Measurements from ENCODE around the gene CRTC1.

GRCh38 chr19:18774107-18774506 lies 90.6 kb downstream of the CRTC1 start:
- TF ChIP-seq CTCF (IDR thresholded peaks at IDR 0.05) (no peak), POLR2A (IDR thresholded peaks at IDR 0.05) (no peak)

All from uterus (tissue), 2 donors.